BJ (cell line): ENCODE measurements around the gene RNGTT. TPM values are rescaled to one million over a fixed set of nuclear protein-coding genes. Genes with fewer than 3 reads are reported as not detected.

Experiments used
- CTCF ChIA-PET: fragments of 350-600 bp; formaldehyde crosslinking; extraction: SDS; loops from one replicate; lab custom pipeline; 2021; ENCODE audit warnings: antibody characterized with exemption, inconsistent platforms; lab: Yijun Ruan, JAX
- POLR2A ChIA-PET: fragments of 300-600 bp; sonication (Branson Sonifier 250); formaldehyde crosslinking; extraction: SDS; loops from one replicate; lab custom pipeline; 2021; ENCODE audit warnings: antibody characterized with exemption; lab: Charles Lee
- DNase-seq: peaks from one replicate; pipeline ENCODE4 v3.0.0-alpha.2; 2011; ENCODE audit warnings: low read depth
- H3K27me3 ChIP-seq: 2 replicates; pipeline ENCODE4 v1.6.0; 2011; ENCODE audit warnings: low read length; ENCODE audit not compliant: control insufficient read depth, insufficient read depth
- H3K36me3 ChIP-seq: 2 replicates; pipeline ENCODE4 v1.5.1; 2011; ENCODE audit warnings: low read length; ENCODE audit not compliant: control insufficient read depth, insufficient read depth
- H3K4me3 ChIP-seq: 2 replicates; pipeline ENCODE4 v1.5.1; 2011; ENCODE audit warnings: low read depth, mild to moderate bottlenecking, control low read depth, low read length
- polyA plus RNA-seq: library from polyadenylated mRNA; depleted of rRNA; stranded (reverse); fragments of >200 nt; gene quantifications from 2 replicates; pipeline ENCODE4 v1.2.3, GENCODE V29; 2011
- TF ChIP-seq, protein P1 (sequence below): IDR thresholded peaks from 2 replicates; pipeline ENCODE4 v1.5.1; 2011; ENCODE audit warnings: low read depth, mild to moderate bottlenecking, control low read depth, inconsistent platforms, low read length, moderate library complexity; ENCODE audit not compliant: insufficient read depth

RNGTT gene
- polyA plus RNA-seq, 1 experiment: 3.2 TPM

DNA sequence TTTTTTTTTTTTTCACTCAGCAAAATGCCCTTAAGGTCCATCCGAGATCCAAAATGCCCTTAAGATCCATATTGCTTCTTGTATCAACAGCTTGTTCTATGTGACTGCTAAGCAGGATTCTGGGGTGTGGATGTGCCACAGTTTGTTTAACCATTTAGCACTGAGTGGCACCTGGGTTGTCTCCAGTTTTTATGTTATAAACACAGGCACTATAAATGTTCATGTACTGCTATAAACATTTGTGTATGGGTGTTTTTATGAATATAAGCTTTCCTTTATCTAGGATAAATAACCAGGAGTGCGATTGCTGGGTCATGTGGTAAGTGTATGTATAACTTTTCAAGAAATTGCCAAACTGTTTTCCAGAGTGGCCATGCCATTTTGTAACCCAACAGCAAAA lies 386.0 kb downstream of the RNGTT start:
- H3K4me3 ChIP-seq: no peak overlapping the region
- TF ChIP-seq, protein P1, sequence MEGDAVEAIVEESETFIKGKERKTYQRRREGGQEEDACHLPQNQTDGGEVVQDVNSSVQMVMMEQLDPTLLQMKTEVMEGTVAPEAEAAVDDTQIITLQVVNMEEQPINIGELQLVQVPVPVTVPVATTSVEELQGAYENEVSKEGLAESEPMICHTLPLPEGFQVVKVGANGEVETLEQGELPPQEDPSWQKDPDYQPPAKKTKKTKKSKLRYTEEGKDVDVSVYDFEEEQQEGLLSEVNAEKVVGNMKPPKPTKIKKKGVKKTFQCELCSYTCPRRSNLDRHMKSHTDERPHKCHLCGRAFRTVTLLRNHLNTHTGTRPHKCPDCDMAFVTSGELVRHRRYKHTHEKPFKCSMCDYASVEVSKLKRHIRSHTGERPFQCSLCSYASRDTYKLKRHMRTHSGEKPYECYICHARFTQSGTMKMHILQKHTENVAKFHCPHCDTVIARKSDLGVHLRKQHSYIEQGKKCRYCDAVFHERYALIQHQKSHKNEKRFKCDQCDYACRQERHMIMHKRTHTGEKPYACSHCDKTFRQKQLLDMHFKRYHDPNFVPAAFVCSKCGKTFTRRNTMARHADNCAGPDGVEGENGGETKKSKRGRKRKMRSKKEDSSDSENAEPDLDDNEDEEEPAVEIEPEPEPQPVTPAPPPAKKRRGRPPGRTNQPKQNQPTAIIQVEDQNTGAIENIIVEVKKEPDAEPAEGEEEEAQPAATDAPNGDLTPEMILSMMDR: no peak
- ChIA-PET POLR2A (no interaction called here), CTCF (no interaction called here)
- no peak for DNase-seq
- H3K36me3 ChIP-seq: no peaks in the 10 kb centered on the region
- H3K27me3 ChIP-seq: no peaks in the 10 kb centered on the region

GRCh38 chr6:88575536-88575935 lies 387.9 kb downstream of the RNGTT start:
- POLR2A ChIA-PET: no interaction called here
- Histone ChIP-seq H3K36me3 (no peaks in the 10 kb centered on the region), H3K27me3 (no peaks in the 10 kb centered on the region), H3K4me3 (no peak overlapping the region)
- CTCF ChIA-PET: no interaction called here
- TF ChIP-seq, protein P1: no peak
- no peak for DNase-seq

DNA sequence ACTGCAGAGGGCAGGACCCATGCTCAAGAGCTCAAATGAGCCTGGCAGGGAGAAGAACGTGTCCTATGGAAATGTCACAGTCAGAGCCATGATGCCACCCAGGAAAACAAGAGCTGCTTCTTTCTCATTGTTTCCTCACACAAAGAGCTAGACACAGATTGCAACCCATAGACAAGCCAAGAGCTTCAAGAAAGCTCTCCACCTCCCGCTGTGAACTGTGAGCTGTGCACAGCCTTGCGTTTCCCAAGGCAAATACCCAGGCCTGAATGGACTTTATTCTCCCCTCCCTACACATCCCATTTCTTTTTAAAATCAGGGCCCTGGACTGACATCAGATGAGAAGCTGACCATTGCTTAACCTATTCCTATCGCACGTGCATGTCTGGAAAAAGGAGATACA lies 388.8 kb downstream of the RNGTT start:
- no peak for DNase-seq
- CTCF ChIA-PET: no interaction called here
- TF ChIP-seq, protein P1: no peak
- H3K36me3 ChIP-seq: no peaks in the 10 kb centered on the region
- H3K4me3 ChIP-seq: no peak overlapping the region
- POLR2A ChIA-PET: no interaction called here
- no peaks in the 10 kb centered on the region for H3K27me3 ChIP-seq

GRCh38 chr6:88574031-88574430 lies 389.4 kb downstream of the RNGTT start:
- ChIA-PET CTCF (no interaction called here), POLR2A (no interaction called here)
- H3K36me3 ChIP-seq: no peaks in the 10 kb centered on the region
- H3K4me3 ChIP-seq: no peak overlapping the region
- DNase-seq: no peak
- TF ChIP-seq, protein P1: no peak
- H3K27me3 ChIP-seq: no peaks in the 10 kb centered on the region

DNA sequence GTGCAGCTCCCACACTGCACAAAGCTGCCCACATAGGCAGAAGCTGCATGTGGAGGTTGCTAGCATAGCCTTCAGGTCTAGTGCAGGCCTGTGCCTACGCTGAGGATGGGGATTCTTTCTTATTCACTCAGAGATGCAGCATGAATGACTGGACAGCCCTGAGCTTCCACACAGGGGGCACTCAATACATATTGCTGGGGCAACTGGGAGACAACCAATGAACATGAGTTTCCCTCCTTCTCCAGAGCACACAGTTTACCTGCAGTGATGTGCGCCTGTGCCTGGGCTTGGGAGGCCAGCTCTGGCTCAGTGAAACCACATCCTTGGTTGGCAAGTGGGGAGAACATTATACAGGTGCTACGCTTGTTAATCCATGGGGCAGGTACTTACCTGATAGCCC lies 389.9 kb downstream of the RNGTT start:
- H3K36me3 ChIP-seq: no peaks in the 10 kb centered on the region
- no peaks in the 10 kb centered on the region for H3K27me3 ChIP-seq
- DNase-seq: no peak
- no peak overlapping the region for H3K4me3 ChIP-seq
- POLR2A ChIA-PET: no interaction called here
- CTCF ChIA-PET: no interaction called here
- TF ChIP-seq, protein P1: no peak
